Nephron progenitor cell (in vitro differentiated cells): ENCODE results near the gene FYN.

Experiments
- DNase-seq: peaks from one replicate; pipeline ENCODE4 v3.0.0; 2021
- H3K27ac Mint-ChIP-seq: 2 replicates; pipeline ENCODE4 v1.8.0; 2021; ENCODE audit warnings: mild to moderate bottlenecking, moderate library complexity, mixed read lengths
- H3K27me3 Mint-ChIP-seq: 2 replicates; pipeline ENCODE4 v1.8.0; 2021; ENCODE audit warnings: mild to moderate bottlenecking, low read depth, mixed read lengths; ENCODE audit not compliant: poor library complexity
- H3K36me3 Mint-ChIP-seq: 2 replicates; pipeline ENCODE4 v1.8.0; 2021; ENCODE audit warnings: low read depth, mixed read lengths
- H3K4me1 Mint-ChIP-seq: 2 replicates; pipeline ENCODE4 v1.8.0; 2021; ENCODE audit warnings: mixed read lengths
- H3K4me3 Mint-ChIP-seq: 2 replicates; pipeline ENCODE4 v1.8.0; 2021; ENCODE audit warnings: mild to moderate bottlenecking, moderate library complexity, mixed read lengths
- H3K9me3 Mint-ChIP-seq: 2 replicates; pipeline ENCODE4 v1.8.0; 2021; ENCODE audit warnings: mild to moderate bottlenecking, moderate library complexity, mixed read lengths
- TF ChIP-seq, protein P1 (sequence below): fragments of 200-600 bp; sonication (generic); IDR thresholded peaks from 2 replicates; pipeline ENCODE4 v1.5.0; 2021; ENCODE audit warnings: antibody characterized with exemption

Gene FYN

DNA sequence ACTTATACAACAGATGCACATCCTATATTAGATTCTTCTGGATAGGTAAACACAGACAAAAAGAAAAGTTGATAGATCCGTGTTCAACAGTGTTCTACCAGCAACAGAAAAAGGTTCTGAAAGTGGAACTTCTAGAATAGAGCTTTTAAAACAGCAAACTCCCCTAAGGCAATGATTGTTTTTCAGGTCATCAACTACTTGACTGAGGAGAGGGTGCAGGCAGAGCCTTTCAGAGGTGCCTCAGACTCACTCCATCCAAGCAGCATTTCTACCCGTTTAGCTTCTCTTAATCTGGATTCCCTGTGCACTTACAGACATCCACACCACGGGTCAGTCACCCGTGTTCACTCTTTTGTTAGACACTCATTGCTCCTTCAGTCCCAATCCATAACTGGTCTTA is 28.9 kb downstream of the FYN start:
- Mint-ChIP-seq H3K27me3 (peaks cover 4% of the 10 kb centered on the region), H3K4me1 (peaks cover 11% of the 10 kb centered on the region), H3K4me3 (no peak overlapping the region), H3K36me3 (no peaks in the 10 kb centered on the region), H3K9me3 (no peaks in the 10 kb centered on the region), H3K27ac (peak overlapping the region; percentile 4)
- DNase-seq = no peak
- TF ChIP-seq, protein P1, sequence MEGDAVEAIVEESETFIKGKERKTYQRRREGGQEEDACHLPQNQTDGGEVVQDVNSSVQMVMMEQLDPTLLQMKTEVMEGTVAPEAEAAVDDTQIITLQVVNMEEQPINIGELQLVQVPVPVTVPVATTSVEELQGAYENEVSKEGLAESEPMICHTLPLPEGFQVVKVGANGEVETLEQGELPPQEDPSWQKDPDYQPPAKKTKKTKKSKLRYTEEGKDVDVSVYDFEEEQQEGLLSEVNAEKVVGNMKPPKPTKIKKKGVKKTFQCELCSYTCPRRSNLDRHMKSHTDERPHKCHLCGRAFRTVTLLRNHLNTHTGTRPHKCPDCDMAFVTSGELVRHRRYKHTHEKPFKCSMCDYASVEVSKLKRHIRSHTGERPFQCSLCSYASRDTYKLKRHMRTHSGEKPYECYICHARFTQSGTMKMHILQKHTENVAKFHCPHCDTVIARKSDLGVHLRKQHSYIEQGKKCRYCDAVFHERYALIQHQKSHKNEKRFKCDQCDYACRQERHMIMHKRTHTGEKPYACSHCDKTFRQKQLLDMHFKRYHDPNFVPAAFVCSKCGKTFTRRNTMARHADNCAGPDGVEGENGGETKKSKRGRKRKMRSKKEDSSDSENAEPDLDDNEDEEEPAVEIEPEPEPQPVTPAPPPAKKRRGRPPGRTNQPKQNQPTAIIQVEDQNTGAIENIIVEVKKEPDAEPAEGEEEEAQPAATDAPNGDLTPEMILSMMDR = no peak

DNA sequence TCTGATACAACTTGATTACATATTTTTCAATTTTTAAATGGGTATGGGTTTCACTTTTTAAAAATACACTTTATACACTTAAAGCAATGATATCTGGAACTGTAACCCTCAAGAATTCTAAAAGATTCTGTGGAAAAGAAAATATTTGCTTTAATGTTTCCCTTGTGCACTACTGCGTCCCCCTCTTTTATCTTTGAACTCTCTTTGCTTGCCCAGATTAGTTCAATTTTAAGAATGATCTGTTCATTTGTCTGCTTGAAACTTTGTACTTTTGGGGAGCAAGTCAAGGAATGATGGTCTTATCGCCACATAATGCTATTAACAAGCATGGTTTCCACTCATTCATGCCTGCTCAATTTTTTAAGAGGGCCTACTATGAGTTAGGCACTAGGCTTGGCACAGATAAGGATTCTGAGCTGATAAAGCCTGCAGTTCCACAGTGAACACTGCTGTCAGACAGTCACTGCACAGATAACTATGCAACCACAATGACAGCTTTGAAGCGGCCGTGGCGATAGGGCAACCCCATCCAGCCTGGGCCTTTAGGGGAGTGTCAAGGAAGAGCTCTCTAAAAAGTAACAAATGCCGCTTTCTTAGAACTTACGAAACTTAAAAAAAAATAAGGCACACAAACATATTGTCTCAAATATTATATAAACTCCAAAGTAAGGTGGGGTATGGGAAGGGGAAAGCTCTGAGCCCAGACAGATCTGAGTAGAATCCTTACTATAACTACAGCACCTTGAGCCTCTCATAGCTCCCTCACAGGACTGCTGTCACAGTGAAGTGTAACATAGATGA is 29.7 kb downstream of the FYN start:
- H3K4me3 Mint-ChIP-seq = no peak overlapping the region

DNA sequence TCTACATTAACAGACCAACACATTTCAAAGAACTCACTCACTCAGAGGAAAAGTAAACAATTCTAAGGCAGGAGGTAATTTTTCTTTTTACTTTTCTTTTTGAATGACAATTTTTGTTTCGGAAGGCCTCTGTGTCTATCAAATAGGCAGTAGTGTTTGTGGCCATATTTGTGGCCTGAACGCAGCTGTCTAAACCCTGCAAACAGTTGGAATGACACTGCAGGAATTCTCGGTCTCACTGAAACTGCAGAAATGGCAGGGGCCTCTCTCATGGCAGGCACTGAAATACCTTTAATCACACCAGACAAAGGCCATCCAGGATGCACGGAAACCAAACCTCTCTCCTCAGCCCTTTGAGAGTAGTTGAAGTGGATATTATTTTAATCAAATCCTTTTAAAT is 30.4 kb downstream of the FYN start:
- H3K36me3 Mint-ChIP-seq = peaks cover 12% of the 10 kb centered on the region
- no peak for DNase-seq
- H3K27me3 Mint-ChIP-seq = peaks cover 4% of the 10 kb centered on the region
- TF ChIP-seq, protein P1 = no peak
- H3K27ac Mint-ChIP-seq = no peak overlapping the region
- peaks cover 13% of the 10 kb centered on the region for H3K4me1 Mint-ChIP-seq
- H3K4me3 Mint-ChIP-seq = no peak overlapping the region
- no peaks in the 10 kb centered on the region for H3K9me3 Mint-ChIP-seq

More for the DNA sequence above, 29.7 kb downstream of the FYN start:
- H3K27ac Mint-ChIP-seq = no peak overlapping the region
- peaks cover 4% of the 10 kb centered on the region for H3K27me3 Mint-ChIP-seq
- no peak for DNase-seq
- peaks cover 13% of the 10 kb centered on the region for H3K4me1 Mint-ChIP-seq
- H3K9me3 Mint-ChIP-seq = no peaks in the 10 kb centered on the region
- TF ChIP-seq, protein P1 = no peak
- H3K36me3 Mint-ChIP-seq = peaks cover 6% of the 10 kb centered on the region

DNA sequence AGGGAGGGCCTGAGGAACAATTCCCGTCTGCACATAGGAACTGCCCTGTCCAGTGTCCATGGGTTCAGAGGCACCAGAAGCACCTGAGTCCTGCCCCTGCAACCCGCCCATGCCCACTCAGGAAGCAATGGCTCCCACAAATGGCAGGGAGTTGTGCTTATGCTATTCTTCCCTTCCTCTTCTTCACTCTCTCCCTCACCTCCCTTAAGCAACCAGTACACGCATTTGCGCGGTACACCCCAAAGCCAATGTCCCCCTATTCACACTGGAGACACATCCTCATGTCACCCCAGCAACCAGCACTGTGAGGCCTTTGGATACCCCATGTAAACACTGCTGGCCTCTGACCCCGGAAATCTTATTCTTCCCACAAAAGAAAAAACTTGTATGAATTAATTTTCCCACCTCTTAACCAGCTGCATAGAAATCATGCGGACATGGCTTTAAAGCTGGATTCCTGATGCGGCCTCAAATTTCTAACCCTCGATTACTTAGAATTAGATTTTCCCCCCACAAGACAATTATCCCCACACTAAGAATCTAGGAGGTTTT is 30.9 kb downstream of the FYN start:
- H3K27me3 Mint-ChIP-seq = peaks cover 2% of the 10 kb centered on the region
- DNase-seq = no peak
- TF ChIP-seq, protein P1 = no peak
- peaks cover 17% of the 10 kb centered on the region for H3K36me3 Mint-ChIP-seq
- no peak overlapping the region for H3K4me3 Mint-ChIP-seq
- peaks cover 13% of the 10 kb centered on the region for H3K4me1 Mint-ChIP-seq
- no peak overlapping the region for H3K27ac Mint-ChIP-seq
- H3K9me3 Mint-ChIP-seq = no peaks in the 10 kb centered on the region

DNA sequence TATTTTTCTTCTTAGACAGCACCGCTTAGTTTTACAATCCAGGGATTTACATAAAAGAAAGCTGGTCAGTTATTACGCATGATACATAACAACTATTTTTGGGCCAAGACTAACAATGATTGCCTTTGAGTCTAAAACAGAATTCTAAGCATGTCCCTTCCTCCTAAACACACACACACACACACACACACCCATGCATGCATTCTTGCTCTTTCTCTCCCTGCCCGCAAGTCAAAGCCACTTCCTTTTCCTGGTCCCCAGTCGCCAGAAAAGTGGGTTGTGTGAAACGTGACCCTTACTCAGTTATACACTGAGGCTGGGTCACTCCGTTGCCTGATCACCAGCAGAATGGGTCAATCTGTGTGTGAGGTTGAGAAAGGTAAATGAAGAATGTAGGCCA is 31.4 kb downstream of the FYN start:
- Mint-ChIP-seq H3K4me1 (peaks cover 11% of the 10 kb centered on the region), H3K4me3 (no peak overlapping the region), H3K27ac (no peak overlapping the region), H3K9me3 (no peaks in the 10 kb centered on the region), H3K36me3 (peaks cover 19% of the 10 kb centered on the region), H3K27me3 (no peaks in the 10 kb centered on the region)
- TF ChIP-seq, protein P1 = no peak
- no peak for DNase-seq

DNA sequence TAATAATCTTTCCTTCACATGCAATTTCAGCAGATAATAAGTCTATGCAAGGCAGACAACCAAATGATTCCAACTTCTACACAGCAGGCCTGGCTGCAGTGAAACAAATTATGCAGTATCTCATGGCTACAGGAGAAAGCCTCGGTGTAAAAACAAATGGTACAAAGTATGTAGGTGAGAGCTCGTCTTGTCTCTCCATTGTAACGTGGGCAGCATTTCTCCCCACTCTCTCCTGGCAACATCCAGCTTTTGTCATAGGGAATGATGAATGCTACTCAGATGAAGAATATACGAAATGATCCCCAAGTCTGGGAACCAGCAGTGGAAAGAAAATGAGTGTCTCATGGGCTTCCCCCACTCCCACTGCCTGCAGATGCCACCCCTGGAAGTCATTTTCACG is 32.4 kb downstream of the FYN start:
- peaks cover 26% of the 10 kb centered on the region for H3K36me3 Mint-ChIP-seq
- no peaks in the 10 kb centered on the region for H3K27me3 Mint-ChIP-seq
- H3K9me3 Mint-ChIP-seq = no peaks in the 10 kb centered on the region
- H3K27ac Mint-ChIP-seq = peak overlapping the region; percentile 20
- H3K4me3 Mint-ChIP-seq = no peak overlapping the region
- peaks cover 13% of the 10 kb centered on the region for H3K4me1 Mint-ChIP-seq
- no peak for DNase-seq
- TF ChIP-seq, protein P1 = no peak
